Measurements from ENCODE around the gene SYT3.
A peak's percentile ranks its signal among the peaks of the same experiment; 100 is the strongest.
"Not testable (repeated sequence)": the region's sequence is repeated elsewhere in the genome, so short reads cannot be mapped to it uniquely, and the experiment has no call there.

Gene SYT3

DNA sequence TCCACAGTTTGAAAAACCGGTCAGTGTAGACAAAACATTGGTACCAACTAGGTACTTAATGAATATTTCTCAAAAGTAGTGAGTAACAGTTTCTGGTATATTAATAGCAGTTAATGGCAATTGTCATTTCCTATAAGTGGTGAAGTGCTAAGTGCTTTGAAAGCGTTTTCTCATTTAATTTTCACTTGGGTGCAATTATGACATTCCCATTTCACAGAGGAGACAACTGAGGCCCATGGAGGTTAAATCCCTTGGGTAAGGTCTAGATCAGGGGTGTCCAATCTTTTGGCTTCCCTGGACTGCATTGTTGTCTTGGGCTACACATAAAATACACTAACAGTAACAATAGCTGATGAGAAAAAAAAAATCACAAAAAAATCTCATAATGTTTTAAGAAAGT, 687 bp upstream of the SYT3 start:
- no peak for DNase-seq (ENCODE audit: low read depth in 2 of 3, low spot score in 2 of 3)

DNA sequence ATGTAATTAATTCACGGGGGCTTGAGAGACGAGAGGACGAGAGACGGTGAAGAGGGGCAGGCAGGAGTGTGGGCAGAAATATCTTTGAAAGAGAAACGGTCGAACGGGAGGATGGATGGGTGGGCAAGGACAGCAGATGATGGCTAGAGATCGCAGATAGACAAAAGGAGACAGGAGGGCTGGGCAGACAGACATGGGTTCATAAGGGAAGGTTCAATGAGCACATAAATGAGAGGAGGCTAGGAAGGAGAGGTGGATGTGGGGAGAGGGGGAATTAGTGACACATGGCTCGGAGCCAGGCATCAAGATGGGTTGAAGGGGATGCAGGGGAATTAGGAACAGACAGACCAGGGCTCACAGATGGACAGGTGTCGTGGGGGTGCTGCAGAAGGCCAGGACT, 1.1 kb downstream of the SYT3 start:
- no peak for DNase-seq (ENCODE audit: low read depth in 2 of 3, low spot score in 2 of 3)

DNA sequence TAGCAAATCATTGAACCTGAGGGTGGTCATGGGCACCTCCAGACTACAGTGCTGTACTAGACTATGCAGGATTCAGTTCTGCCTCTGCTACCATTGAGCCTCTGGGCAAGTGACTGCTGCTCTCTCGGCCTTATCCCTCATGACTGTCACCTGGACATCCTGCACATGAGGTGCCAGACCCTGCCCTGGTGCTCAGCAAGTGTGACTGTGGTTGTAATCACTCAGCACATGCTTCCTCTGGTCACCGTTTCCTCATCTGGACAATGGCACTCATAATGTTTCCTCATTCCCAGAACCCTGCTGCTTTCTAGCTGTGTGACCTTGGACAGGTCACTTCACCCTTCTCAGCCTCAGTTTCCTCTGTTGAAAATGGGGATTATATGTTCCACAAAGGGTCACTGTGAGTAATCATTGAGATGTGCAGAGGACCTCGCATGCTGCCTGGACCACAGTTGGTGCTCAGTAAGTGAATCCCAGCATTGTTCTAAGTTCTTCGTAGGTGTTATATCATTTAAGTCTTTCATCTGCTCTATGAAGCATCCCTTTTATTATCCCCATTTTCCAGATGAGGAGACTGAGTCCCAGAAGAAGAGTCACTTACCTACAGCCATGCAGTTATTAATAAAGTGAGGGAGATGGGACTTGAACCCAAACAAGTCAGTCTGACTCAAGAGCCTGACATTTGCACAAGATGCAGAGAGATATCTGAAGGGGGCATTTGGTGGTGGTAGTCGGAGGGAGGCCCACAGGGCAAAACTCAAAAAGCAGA, 3.2 kb downstream of the SYT3 start:
- no peak for DNase-seq (ENCODE audit: low read depth in 2 of 3, low spot score in 2 of 3)

DNA sequence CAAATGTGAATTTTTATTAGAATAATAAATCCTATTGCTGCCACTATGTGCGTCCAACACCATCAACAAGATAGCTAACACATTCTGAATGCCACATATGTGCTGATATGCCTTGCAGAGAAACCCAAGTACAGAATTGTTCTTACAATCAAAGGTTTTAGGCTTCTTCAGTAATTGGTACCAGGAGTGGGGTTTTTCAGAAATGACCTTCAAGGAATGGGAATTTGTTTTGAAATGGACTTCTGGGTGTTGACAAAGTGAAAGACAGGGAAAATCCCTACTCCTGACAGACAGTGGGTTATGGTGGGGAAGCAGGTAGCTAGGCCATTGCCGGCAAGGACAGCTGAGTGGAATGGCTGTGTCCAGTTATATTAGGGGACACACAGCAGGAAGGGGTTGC, 5.7 kb downstream of the SYT3 start:
- no peak for DNase-seq (ENCODE audit: low read depth in 2 of 3, low spot score in 2 of 3)

DNA sequence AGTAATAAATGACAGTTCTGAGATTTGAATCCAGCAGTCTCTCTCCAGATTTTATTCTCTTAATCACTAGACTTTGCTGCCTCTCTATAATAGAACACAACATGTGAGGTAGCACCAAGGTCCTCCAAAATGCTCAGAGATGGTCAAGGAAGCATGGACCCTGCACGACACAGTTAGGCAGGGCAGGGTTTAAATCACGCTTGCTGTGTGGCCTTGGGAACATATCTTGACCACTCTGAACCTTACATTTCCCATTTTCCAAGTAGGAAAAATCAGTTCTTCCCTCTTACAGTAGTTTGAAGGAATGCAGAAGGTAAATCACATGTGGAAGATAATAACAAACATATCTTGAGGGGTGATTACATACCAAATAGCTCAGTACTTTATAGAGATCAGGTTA, 6.3 kb downstream of the SYT3 start:
- no peak for DNase-seq (ENCODE audit: low read depth in 2 of 3, low spot score in 2 of 3)

DNA sequence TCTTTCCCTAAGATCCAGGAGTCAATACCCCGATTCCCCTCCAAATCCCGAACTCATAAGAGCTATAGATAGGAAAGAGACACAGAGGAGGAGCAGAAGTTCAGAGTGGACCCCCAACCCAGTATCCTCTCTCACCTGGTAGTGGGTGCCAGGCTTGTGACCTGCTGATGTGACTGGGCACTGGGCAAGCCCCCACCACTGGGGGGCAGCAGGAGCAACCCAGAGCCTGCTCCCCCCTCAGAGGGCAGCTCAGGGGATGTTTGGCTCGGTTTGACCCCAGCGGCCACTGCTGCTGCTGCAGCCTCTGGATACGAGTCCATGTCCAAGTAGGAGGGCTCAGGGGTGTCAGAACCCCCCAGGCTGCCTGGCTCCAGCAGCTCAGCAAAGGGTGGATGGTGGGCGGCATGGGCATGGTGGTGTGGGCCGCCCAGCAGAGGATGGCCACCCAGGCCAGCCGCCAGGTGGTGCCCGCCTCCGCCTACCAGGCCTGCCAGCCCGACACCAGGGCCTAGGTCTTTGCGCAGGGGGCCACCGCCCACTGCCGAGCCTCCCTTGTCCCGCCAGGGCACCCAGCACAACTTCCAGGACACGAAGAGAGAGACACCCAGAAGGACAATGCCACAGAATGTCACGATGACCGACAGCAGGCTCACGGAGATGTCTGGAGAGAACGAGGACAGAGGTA, 7.4 kb downstream of the SYT3 start:
- DNase-seq (ENCODE audit: low read depth in 2 of 3, low spot score in 2 of 3) = no peak

DNA sequence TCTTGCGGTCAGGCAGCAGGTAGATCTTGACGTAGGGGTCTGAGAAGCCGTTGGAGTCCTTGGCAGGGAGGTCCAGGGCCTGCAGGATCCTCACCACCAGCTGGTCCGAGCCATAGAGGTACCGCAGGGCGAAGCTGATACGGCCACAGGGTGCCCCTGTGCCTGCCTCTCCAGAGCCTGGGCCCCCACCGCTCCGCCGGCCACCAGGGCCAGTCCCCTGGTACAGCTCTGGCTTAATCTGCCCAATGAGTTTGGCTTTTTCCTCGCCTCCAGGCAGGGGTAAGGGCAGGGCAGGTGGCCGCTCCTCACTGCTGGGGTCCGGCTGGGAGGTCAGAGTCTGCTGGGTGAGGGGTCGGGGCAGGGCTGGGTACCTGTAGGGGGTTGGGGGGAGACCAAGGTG, 9.9 kb downstream of the SYT3 start:
- no peak for DNase-seq (ENCODE audit: low read depth in 2 of 3, low spot score in 2 of 3)

DNA sequence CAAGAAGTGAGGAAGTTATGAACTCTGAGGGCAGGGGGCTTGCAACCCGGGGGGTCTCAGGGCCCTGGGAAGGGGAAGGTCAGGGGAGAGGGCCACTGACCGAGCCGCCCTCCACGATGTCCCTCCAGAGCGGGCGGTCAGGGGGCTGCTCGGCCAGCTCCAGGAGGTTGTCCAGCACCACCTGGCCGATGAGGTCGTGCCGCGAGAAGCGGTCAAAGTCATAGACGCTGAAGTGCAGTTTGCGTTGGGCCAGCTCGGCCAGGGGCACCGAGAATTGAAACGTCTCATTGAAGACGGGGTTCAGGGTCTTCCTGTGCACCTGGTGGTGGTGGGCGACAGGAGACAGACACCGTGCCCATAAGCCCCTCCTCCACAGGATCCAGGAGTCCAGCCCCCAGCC, 10.5 kb downstream of the SYT3 start:
- no peak for DNase-seq (ENCODE audit: low read depth in 2 of 3, low spot score in 2 of 3)

DNA sequence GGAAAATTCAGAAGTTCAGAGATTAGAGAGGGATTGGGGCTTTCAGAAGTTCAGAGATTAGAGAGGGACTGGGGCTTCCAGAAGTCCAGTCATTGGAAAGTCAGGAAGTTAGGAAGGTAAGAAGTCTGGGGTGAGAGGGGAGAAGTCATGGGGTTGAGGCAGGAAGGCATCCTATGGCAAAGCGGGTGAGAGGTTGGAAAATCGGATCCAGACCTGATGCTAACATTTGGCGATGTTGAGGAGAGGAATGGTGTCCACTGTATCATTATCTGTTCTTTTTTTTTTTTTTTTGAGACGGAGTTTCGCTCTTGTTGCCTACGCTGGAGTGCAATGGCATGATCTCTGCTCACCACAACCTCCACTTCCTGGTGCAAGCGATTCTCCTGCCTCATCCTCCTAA, 11.1 kb downstream of the SYT3 start:
- DNase-seq (ENCODE audit: low read depth in 2 of 3, low spot score in 2 of 3) = no peak

DNA sequence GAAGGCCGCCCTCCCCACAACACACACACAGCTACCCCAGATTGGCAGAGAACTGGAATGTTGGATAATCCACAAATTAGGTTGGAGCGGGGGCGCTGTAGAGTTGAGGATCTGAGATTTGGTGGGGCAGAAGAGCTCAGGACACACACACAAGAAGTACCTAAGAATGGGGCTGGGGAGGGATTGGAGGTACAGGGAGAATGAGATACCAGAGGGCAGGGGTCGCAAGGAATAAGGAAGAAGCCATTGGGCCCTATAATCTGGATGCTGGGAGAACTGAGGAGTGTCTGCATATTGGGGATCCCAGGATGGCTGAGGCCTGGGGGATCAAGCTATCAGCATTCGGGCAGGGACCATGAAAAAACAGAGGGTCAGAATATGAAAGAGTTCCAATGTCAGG, 11.5 kb downstream of the SYT3 start:
- DNase-seq (ENCODE audit: low read depth in 2 of 3, low spot score in 2 of 3) = no peak

DNA sequence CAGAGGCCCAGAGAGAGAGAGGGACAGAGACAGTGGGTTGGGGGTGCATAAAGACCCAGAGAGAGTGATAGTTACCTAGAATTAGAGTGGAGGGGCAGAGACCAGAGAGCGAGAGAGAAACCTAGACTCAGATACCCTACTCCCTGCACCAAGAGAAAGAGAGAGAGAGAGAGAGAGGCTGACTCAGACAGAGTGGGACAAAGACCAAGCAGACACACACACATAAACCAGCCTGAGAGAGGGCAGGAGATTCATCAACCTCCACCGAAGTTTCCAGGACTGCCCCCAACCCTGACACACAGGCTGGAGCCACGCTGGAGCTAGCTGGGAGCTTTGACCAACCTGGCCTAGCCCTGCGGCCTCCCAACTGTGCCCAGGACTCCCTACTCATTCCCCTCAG, 12.9 kb downstream of the SYT3 start:
- DNase-seq (ENCODE audit: low read depth in 2 of 3, low spot score in 2 of 3) = no peak

DNA sequence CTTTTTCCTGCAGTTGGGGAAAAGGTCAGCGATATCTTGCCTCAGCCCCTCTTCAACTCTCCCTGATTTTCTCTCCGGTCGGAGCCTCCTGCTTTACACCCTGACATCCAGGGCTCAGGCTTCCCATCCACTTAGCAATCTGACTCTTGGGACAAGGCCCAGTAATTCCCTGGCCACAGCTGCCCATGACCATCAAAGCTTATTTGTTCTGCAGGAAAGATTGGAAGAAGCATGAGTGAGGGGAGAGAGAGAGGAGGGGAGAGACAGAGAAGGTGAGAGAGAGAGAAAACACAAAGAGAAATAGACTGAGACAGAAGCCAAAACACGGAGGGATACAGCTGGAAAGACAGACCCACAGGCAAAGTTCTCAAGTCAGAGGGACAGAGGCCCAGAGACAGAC, 13.7 kb downstream of the SYT3 start:
- no peak for DNase-seq (ENCODE audit: low read depth in 2 of 3, low spot score in 2 of 3)

DNA sequence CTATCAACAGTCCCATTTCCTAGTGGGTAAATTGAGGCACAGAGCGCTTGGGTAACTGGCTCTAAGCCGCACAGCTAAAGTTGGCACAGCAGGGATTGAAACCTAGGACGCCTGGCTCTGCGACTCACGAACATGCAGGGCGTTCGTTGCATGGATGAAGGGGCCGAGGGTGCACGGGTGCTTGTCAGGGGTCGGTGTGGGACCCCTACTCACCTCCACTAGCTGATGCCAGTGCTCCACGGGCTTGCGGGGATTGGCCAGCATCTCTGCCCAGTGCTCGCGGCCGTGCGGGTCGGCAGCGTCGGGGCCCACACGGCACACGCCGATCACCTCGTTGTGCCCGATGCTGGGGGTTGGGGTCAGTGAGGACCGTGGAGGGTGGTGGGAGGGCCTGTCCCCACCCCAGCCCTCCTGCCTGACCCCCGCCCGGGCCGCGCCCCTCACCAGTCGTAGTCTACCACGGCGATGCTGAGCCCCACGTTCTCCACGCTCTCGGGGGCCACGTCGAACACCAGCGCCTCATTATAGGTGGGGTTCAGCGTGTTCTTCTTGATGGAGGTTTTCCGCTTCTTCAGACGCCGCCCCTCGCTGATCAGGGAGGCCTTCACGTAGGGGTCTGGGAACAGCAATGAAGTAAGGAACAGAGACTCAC, 14.6 kb downstream of the SYT3 start:
- DNase-seq (ENCODE audit: low read depth in 2 of 3, low spot score in 2 of 3) = no peak

DNA sequence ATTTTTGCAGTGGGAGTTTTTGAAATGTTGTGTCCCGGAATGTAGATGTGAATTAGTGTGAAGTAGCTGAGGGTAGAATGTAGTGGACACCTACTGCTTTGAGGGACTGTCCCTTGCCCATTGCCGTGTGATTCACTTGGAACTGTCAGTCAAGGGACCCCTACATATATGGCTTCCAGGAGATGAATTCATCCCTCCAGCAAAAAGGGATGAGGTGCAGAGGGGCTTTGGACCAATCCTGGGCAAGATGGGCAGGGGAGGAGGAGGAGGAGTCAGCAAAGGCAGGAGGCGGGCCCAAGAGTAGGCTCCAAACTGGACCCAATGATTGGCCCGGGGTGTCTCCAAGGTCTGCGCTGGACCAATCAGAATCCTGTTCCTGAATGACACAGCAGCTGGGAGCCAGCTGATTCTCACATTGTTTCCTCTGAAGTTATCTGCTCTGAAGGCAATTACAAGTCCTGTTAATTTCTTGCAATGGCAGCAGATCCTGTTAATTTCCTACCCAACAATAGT, 19.2 kb downstream of the SYT3 start:
- DNase-seq (ENCODE audit: low read depth in 2 of 3, low spot score in 2 of 3) = not testable (repeated sequence)

DNA sequence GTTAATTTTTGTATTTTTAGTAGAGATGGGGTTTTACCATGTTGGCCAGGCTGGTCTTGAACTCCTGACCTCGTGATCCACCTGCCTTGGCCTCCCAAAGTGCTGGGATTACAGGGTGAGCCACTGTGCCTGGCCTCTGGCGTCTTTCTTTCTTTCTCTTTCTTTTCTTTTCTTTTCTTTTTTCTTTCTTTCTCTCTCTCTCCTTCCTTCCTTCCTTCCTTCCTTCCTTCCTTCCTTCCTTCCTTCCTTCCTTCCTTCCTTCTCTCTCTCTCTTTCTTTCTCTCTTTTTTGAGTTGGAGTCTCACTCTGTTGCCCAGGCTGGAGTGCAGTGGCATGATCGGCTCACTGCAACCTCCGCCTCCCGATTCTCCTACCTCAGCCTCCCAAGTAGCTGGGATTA, 20.5 kb downstream of the SYT3 start:
- not testable (repeated sequence) for DNase-seq (ENCODE audit: low read depth in 2 of 3, low spot score in 2 of 3)

DNA sequence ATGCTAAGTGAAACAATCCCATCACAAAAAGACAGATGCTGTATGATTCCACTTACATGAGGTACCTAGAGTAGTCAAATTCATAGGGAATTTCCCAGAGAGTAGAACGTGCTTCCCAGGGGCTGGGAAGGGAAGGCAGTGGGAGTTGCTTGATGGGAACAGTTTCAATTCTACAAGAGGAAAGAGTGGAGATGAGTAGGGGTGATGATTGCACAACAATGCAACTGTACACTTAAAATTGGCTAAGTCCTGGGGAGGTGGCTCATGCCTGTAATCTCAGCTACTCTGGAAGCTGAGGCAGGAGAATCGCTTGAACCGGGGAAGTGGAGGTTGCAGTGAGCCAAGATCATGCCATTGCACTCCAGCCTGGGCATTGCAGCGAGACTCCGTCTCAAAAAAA, 21.3 kb downstream of the SYT3 start:
- not testable (repeated sequence) for DNase-seq (ENCODE audit: low read depth in 2 of 3, low spot score in 2 of 3)

DNA sequence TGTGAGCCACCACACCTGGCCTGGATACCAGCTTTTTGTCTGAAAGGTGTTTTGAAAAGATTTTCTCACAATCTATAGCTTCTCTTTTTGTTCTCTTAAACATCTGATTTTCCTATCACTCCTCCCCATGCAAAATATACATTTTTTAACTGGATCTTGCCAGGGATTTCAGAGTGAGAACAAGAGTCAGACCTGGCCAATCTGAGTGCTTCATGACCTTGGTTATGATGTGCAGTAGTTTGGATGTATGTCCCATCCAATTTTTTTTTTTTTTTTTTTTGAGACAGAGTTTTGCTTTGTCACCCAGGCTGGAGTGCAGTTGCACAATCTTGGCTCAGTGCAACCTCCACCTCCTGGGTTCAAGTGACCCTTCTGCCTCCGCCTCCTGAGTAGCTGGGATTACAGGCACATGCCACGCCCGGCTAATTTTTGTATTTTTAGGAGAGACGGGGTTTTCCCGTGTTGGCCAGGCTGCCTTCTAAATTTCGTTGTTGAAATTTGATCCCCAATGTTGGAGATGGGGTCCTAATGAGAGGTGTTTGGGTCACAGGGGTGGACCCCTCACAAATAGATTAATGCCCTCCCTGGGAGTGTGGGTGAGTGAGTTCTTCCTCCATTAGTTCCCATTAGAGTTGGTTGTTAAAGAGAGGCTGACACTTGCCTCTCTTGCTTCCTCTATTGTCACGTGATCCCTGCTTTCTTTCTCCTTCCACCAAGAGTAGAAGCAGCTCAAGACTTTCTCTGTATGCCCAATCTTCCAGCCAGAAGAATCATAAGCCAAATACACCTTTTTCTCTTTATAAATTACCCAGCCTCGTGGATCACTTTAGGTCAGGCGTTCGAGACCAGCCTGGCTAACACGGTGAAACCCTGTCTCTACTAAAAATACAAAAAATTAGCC, 26.9 kb downstream of the SYT3 start:
- not testable (repeated sequence) for DNase-seq (ENCODE audit: low read depth in 2 of 3, low spot score in 2 of 3)

DNA sequence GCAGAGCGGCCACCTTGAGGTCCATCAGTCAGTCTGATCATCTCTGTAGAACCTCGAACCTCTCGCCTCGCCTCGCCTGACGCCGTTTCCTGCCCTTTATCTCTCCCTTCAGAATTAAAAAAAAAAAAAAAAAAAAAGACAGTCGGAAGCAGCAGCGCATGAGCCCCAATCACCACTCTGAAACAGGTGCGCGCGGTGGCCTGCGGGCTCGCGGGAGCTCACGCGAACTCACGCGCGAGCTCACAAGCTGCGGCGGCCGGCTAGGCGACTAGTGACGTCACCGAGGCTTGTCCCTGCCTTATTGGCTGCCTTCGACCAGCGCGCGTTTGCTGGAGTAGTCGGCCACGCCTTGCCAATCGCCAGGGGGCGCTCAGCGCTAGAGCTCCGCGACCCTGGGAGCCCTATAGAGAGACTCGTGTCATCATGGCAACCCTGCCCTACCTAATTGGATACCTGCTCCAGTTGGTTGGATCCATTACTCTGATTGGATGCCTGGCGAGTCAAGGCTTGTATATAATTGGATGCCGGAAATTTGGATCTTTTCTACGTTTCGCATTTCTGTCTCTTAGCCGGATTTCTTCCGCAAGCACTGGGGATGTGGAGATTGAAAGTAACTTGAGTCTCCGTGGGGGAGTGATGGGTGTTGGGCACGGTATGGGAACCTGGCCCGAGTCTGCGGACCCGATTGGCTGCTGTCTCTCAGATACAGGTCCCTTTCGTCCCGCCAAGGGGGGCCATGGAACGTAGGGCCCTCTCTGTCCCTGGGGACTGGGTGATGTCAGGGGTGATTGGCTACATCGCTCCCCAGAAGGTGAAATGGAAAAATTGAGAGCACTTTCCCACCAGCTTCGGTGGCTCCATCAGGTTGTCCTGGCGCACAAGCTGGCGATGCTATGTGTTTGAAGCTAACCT, 31.6 kb downstream of the SYT3 start:
- peak; percentile 46 to 82 (median 68) for DNase-seq (ENCODE audit: low read depth in 2 of 3, low spot score in 2 of 3)

DNA sequence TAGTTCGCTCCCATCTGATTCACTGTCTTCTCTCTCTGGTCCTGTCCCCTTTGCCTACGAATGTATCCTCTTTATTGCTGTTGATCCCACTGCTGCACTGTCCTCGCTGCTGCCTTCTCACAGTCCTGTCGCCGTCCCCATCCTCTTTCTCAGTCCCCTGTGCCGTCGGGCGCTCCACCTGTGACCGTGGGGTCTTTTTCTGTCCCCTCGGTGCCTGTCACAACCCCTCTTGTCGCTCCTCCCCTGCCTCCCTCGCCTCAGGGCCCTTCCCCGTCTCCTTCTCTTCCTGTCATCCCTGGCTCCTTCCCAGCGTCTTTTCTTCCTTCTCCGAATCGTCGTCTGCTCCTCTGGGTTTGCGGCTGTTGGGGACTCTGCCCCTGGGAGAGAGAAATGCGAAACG, 32.3 kb downstream of the SYT3 start:
- no peak for DNase-seq (ENCODE audit: low read depth in 2 of 3, low spot score in 2 of 3)
